Left lung (tissue), 10 donors: Measurements from ENCODE around the gene ACYP1. TPM values are rescaled to one million over a fixed set of nuclear protein-coding genes. Genes with fewer than 3 reads are reported as not detected.

Experiments
- ATAC-seq: fragments of 200-7000 bp; cut with Tn5 transposase; one replicate; pipeline ENCODE4 v1.9.1; 2020; ENCODE audit warnings: moderate library complexity
- DNase-seq, 4 donors: peaks; one replicate each; pipeline ENCODE4 v3.0.0-alpha.2; 2013 to 2020
- H3K27ac ChIP-seq, 2 donors: fragments of 200-600 bp; sonication (generic) in 1 of 2; one replicate each; pipeline versions ENCODE4 v1.5.0 to v1.8.0; 2020 to 2021
- H3K27me3 ChIP-seq, 2 donors: fragments of 200-600 bp; sonication (generic) in 1 of 2; one replicate each; pipeline versions ENCODE4 v1.5.0 to v1.8.0; 2020 to 2021
- H3K36me3 ChIP-seq, 2 donors: fragments of 200-600 bp; sonication (generic) in 1 of 2; one replicate each; pipeline versions ENCODE4 v1.5.0 to v1.8.0; 2020 to 2021
- H3K4me1 ChIP-seq, 2 donors: fragments of 200-600 bp; one replicate each; pipeline ENCODE4 v1.8.0; 2021
- H3K4me3 ChIP-seq, 2 donors: fragments of 200-600 bp; sonication (generic) in 1 of 2; one replicate each; pipeline versions ENCODE4 v1.5.0 to v1.8.0; 2020 to 2021; ENCODE audit warnings: mild to moderate bottlenecking in 1 of 2
- H3K9me3 ChIP-seq, 2 donors: fragments of 200-600 bp; sonication (generic) in 1 of 2; one replicate each; pipeline versions ENCODE4 v1.5.0 to v1.8.0; 2020 to 2021
- intact Hi-C, 2 donors: fragments of 100-400 bp; cut with DNase I; formaldehyde crosslinking; loops; one replicate each; pipeline versions ENCODE4 v1.11.2 to v1.14.2; 2022
- polyA plus RNA-seq, 6 donors: library from polyadenylated mRNA; unstranded; fragments of 120-200 nt; gene quantifications; one replicate each; pipeline ENCODE4 v1.2.1, GENCODE V29; 2013; ENCODE audit not compliant: insufficient read length in 6 of 6
- total RNA-seq, 2 donors: library from RNA; stranded (reverse); fragmentation: NEBNext Ultra II Directional; extraction: Animal tissue kit (Norgen Biotek cat#: 25700); gene quantifications; one replicate each; pipeline ENCODE4 v1.2.1, GENCODE V29; 2021
- TF ChIP-seq, protein P1 (sequence below), 2 donors: fragments of 200-600 bp; sonication (generic) in 1 of 2; IDR thresholded peaks; one replicate each; pipeline versions ENCODE4 v1.5.0 to v1.8.0; 2021; ENCODE audit warnings: antibody characterized with exemption in 2 of 2
- donor health status: DM: no; HTN: yes; CAD: no.
- donor health status: DM: no; HTN: no; CAD: no.

The ACYP1 gene
- total and polyA plus RNA-seq, 8 donors = 9.8 to 57.0 (median 49.6) TPM

GRCh38 chr14:75059642-75060041, 4.2 kb downstream of the ACYP1 start:
- no peak for DNase-seq
- H3K27ac ChIP-seq = no peak overlapping the region
- H3K4me3 ChIP-seq = no peak overlapping the region
- TF ChIP-seq, protein P1, sequence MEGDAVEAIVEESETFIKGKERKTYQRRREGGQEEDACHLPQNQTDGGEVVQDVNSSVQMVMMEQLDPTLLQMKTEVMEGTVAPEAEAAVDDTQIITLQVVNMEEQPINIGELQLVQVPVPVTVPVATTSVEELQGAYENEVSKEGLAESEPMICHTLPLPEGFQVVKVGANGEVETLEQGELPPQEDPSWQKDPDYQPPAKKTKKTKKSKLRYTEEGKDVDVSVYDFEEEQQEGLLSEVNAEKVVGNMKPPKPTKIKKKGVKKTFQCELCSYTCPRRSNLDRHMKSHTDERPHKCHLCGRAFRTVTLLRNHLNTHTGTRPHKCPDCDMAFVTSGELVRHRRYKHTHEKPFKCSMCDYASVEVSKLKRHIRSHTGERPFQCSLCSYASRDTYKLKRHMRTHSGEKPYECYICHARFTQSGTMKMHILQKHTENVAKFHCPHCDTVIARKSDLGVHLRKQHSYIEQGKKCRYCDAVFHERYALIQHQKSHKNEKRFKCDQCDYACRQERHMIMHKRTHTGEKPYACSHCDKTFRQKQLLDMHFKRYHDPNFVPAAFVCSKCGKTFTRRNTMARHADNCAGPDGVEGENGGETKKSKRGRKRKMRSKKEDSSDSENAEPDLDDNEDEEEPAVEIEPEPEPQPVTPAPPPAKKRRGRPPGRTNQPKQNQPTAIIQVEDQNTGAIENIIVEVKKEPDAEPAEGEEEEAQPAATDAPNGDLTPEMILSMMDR (IDR thresholded peaks at IDR 0.05) = no peak
- H3K9me3 ChIP-seq = no peaks in the 10 kb centered on the region
- H3K27me3 ChIP-seq = no peaks in the 10 kb centered on the region
- intact Hi-C loops = no loop called here
- ATAC-seq = no peak
- H3K4me1 ChIP-seq = peaks cover 0 to 19% of the 10 kb centered on the region in 2 donors
- no peaks in the 10 kb centered on the region for H3K36me3 ChIP-seq

- intact Hi-C loops = no loop called here
- DNase-seq = no peak
These were observed 9.4 kb downstream of the ACYP1 start for GRCh38 chr14:75054421-75054820.

DNA sequence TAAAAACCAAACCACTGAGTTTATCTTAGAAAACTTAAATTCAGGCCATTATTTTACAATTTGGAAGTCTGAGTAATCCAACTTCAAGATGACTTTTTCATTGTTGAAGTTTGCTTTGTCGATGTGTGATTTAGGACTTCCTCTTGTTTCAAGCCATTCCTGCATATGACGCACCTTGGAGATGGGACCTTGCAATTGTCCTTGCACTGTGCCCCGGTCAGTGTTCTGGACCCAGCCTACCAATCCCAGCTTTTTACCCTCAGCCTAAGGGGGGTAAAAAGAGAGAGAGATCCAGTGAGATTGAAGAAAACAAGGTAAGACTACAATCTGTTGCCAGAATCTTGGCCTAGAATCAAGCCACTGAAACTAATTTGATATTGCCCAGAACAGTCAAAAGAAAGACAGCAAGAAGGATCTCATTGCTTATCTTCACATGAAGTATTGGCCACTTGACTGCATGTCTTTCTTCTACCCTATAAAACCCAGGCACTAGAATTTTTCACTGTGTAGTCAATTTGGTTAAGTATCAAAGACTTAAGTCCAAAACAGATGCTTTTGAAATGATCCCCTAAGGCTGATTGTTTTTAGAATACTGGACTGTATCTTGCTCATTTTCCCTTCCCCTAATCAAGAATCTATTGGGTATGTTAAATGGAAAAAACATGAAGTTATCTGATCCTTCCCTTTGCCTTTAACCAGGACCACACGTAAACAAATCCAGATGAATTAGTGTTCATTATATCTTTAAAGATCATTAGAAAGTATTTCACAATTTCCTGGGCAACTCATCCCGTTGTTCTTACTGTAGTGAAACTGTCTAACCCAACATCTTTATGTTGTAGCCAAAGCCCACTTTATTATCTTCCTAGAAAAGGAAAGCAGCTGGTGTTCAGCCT, 10.2 kb downstream of the ACYP1 start:
- TF ChIP-seq, protein P1 (IDR thresholded peaks at IDR 0.05) = no peak
- no peak for ATAC-seq

More at GRCh38 chr14:75054421-75054820, 9.4 kb downstream of the ACYP1 start:
- TF ChIP-seq, protein P1 (IDR thresholded peaks at IDR 0.05) = no peak
- no peak overlapping the region for H3K4me3 ChIP-seq
- no peak overlapping the region for H3K27ac ChIP-seq
- H3K9me3 ChIP-seq = no peaks in the 10 kb centered on the region
- H3K4me1 ChIP-seq = peaks cover 0 to 27% of the 10 kb centered on the region in 2 donors
- no peaks in the 10 kb centered on the region for H3K36me3 ChIP-seq
- ATAC-seq = no peak
- peaks cover 0 to 10% of the 10 kb centered on the region in 2 donors for H3K27me3 ChIP-seq

GRCh38 chr14:75051556-75051899, 12.3 kb downstream of the ACYP1 start:
- intact Hi-C loops = no loop called here
- ATAC-seq (no peak), DNase-seq (no peak)
- Histone ChIP-seq H3K9me3 (no peaks in the 10 kb centered on the region), H3K27ac (peak overlapping the region; percentile 84 to 92), H3K4me1 (peaks cover 0 to 34% of the 10 kb centered on the region in 2 donors), H3K36me3 (no peaks in the 10 kb centered on the region), H3K4me3 (peak overlapping the region; percentile 60 to 65), H3K27me3 (peaks cover 0 to 10% of the 10 kb centered on the region in 2 donors)
- TF ChIP-seq, protein P1 (IDR thresholded peaks at IDR 0.05) = no peak

More for the DNA sequence above, 10.2 kb downstream of the ACYP1 start:
- Histone ChIP-seq H3K4me1 (peaks cover 0 to 34% of the 10 kb centered on the region in 2 donors), H3K27me3 (peaks cover 0 to 10% of the 10 kb centered on the region in 2 donors), H3K4me3 (no peak overlapping the region), H3K9me3 (no peaks in the 10 kb centered on the region), H3K27ac (no peak overlapping the region), H3K36me3 (no peaks in the 10 kb centered on the region)
- intact Hi-C loops = no loop called here
- peak in 2 of 4 donors; percentile 77 to 85 for DNase-seq

- intact Hi-C loops = no loop called here
- TF ChIP-seq, protein P1 (IDR thresholded peaks at IDR 0.05) = no peak
These were observed 12.8 kb downstream of the ACYP1 start, which contains the start of gene MLH3 for GRCh38 chr14:75050852-75051555. Gene MLH3, minus strand, starts transcription at chr14:75051467. Its CDS starts 1,812 bp downstream, at chr14:75049655.

More at GRCh38 chr14:75050852-75051555, 12.8 kb downstream of the ACYP1 start, which contains the start of gene MLH3:
- H3K9me3 ChIP-seq = no peaks in the 10 kb centered on the region
- H3K4me3 ChIP-seq = peak within 1 kb of the TSS; percentile 60 to 65
- peaks cover 0 to 38% of the 10 kb centered on the region in 2 donors for H3K4me1 ChIP-seq
- peak; percentile 81 to 94 (median 87) for DNase-seq
- no peaks in the 10 kb centered on the region for H3K36me3 ChIP-seq
- peak; percentile 92 for ATAC-seq
- peaks cover 0 to 10% of the 10 kb centered on the region in 2 donors for H3K27me3 ChIP-seq
- H3K27ac ChIP-seq = peak within 1 kb of the TSS; percentile 84 to 92
